Activated T-helper 2 cell treated with anti-CD3 and anti-CD28 coated beads, Interferon-gamma antibody, Interleukin-2, Interleukin-4, amounts not matched to agents 10 μg/mL and 5 μg/mL and 100 μg/mL, durations not matched to agents 14 hours and 24 hours and 36 hours (primary cell): ENCODE measurements around the gene PROX1. TPM values are rescaled to one million over a fixed set of nuclear protein-coding genes. Genes with fewer than 3 reads are reported as not detected.

ENCODE experiments used
- DNase-seq: peaks from one replicate; pipeline ENCODE4 v3.0.0; 2021; ENCODE audit warnings: low spot score
- H3K27ac Mint-ChIP-seq: one replicate; pipeline ENCODE4 v1.8.0; 2021; ENCODE audit warnings: mixed read lengths
- H3K27me3 Mint-ChIP-seq: one replicate; pipeline ENCODE4 v1.8.0; 2021; ENCODE audit warnings: low read depth, mixed read lengths
- H3K36me3 Mint-ChIP-seq: one replicate; pipeline ENCODE4 v1.8.0; 2021; ENCODE audit warnings: low read depth, mixed read lengths
- H3K4me1 Mint-ChIP-seq: one replicate; pipeline ENCODE4 v1.8.0; 2021; ENCODE audit warnings: low read depth, mixed read lengths
- H3K4me3 Mint-ChIP-seq: one replicate; pipeline ENCODE4 v1.8.0; 2021; ENCODE audit warnings: low read depth, mild to moderate bottlenecking, moderate library complexity, mixed read lengths
- H3K9me3 Mint-ChIP-seq: one replicate; pipeline ENCODE4 v1.8.0; 2021; ENCODE audit warnings: mixed read lengths
- intact Hi-C: fragments of 100-400 bp; cut with micrococcal nuclease; formaldehyde crosslinking; loops from one replicate; pipeline ENCODE4 v1.15.1; 2023
- total RNA-seq: library from RNA; stranded (reverse); gene quantifications from 2 replicates; pipeline ENCODE4 v1.2.3, GENCODE V29; 2022

PROX1 gene
- total RNA-seq, 1 donor from 2014 or later: not detected

DNA sequence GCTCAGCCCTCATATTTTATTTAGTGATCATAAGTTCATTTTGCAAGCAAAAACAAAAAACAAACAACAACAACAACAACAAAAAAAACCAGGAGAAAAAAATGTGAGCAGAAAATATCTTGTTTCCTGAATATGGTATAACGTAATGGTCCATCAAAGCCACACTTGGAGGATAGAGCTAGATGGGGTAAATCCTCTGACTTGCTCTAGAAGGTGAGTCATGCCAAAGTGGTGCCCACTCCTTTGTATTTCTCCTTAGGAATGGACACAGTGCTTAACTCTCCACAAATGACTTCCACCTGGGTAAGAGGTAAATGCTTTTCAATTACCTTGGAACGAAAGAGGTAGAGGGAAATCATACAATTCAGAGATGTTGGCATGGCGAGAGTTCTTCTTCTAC lies 20.6 kb downstream of the PROX1 start:
- no peak for DNase-seq
- Mint-ChIP-seq H3K4me1 (no peaks in the 10 kb centered on the region), H3K4me3 (no peak overlapping the region), H3K36me3 (no peaks in the 10 kb centered on the region), H3K9me3 (no peaks in the 10 kb centered on the region), H3K27me3 (peaks cover 8% of the 10 kb centered on the region), H3K27ac (no peak overlapping the region)
- intact Hi-C loops: no loop called here

- H3K4me1 Mint-ChIP-seq: no peaks in the 10 kb centered on the region
- intact Hi-C loops: no loop called here
- H3K27me3 Mint-ChIP-seq: peaks cover 8% of the 10 kb centered on the region
- no peaks in the 10 kb centered on the region for H3K9me3 Mint-ChIP-seq
- H3K4me3 Mint-ChIP-seq: no peak overlapping the region
- no peak overlapping the region for H3K27ac Mint-ChIP-seq
- no peak for DNase-seq
- no peaks in the 10 kb centered on the region for H3K36me3 Mint-ChIP-seq
Measured at GRCh38 chr1:214008791-214009422, 21.1 kb downstream of the PROX1 start.

DNA sequence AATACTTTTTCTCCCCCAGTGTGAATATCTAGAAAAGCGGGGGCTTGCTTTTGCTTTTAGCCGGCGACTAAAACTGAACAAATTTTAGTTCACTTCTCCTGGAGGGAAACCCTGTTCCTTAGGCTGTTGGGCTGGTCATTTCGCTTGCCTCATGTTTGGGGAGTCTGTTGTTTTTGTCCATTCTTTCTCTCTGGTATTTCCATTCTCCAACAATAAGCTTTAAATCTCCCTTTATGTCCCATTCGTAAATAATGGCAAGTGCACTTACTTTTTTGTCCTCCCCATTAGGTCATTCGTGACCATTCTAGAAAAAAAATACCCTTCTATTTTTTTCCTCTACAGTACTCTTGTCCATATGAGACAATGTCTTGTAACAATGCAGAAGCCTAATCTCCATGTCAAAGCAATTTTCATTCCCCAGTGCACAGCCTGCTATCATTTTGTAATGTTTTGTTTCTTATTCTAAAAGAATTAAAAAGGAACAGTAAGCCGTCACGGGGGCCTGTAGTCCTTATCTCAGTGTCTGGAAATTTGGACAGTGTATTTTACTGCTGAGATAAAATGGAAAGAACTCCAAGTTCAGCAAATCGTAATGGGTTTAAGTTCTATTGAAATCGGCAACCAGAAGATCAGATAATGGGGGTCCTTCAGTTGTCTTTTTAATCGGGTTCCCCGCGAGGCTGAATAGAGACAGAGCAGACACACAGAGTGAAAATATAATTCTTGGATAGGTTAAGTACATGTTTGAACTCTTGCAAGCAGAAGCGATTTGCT lies 21.8 kb downstream of the PROX1 start:
- intact Hi-C loops: no loop called here
- Mint-ChIP-seq H3K27ac (no peak overlapping the region), H3K36me3 (no peaks in the 10 kb centered on the region), H3K4me3 (no peak overlapping the region), H3K4me1 (no peaks in the 10 kb centered on the region), H3K27me3 (peaks cover 8% of the 10 kb centered on the region), H3K9me3 (no peaks in the 10 kb centered on the region)
- no peak for DNase-seq

GRCh38 chr1:214010197-214010573 lies 22.4 kb downstream of the PROX1 start:
- intact Hi-C loops: no loop called here
- Mint-ChIP-seq H3K27me3 (peaks cover 8% of the 10 kb centered on the region), H3K4me3 (no peak overlapping the region)

GRCh38 chr1:214010717-214011116 lies 22.9 kb downstream of the PROX1 start:
- Mint-ChIP-seq H3K36me3 (no peaks in the 10 kb centered on the region), H3K4me3 (no peak overlapping the region), H3K4me1 (no peaks in the 10 kb centered on the region), H3K9me3 (no peaks in the 10 kb centered on the region), H3K27ac (no peak overlapping the region), H3K27me3 (peaks cover 8% of the 10 kb centered on the region)
- no peak for DNase-seq
- intact Hi-C loops: no loop called here

More at GRCh38 chr1:214010197-214010573, 22.4 kb downstream of the PROX1 start:
- Mint-ChIP-seq H3K27ac (no peak overlapping the region), H3K9me3 (no peaks in the 10 kb centered on the region), H3K36me3 (no peaks in the 10 kb centered on the region), H3K4me1 (no peaks in the 10 kb centered on the region)
- no peak for DNase-seq

GRCh38 chr1:214012418-214012817 lies 24.6 kb downstream of the PROX1 start:
- Mint-ChIP-seq H3K4me3 (no peak overlapping the region), H3K27me3 (peaks cover 2% of the 10 kb centered on the region), H3K27ac (no peak overlapping the region), H3K4me1 (no peaks in the 10 kb centered on the region), H3K36me3 (no peaks in the 10 kb centered on the region), H3K9me3 (no peaks in the 10 kb centered on the region)
- intact Hi-C loops: no loop called here
- no peak for DNase-seq

GRCh38 chr1:214013614-214014377 lies 26.0 kb downstream of the PROX1 start:
- Mint-ChIP-seq H3K36me3 (no peaks in the 10 kb centered on the region), H3K27ac (no peak overlapping the region), H3K27me3 (peaks cover 2% of the 10 kb centered on the region), H3K4me1 (no peaks in the 10 kb centered on the region), H3K9me3 (no peaks in the 10 kb centered on the region), H3K4me3 (no peak overlapping the region)
- no peak for DNase-seq
- intact Hi-C loops: no loop called here

- H3K36me3 Mint-ChIP-seq: no peaks in the 10 kb centered on the region
- H3K27ac Mint-ChIP-seq: no peak overlapping the region
- H3K4me3 Mint-ChIP-seq: no peak overlapping the region
- H3K4me1 Mint-ChIP-seq: no peaks in the 10 kb centered on the region
- no peaks in the 10 kb centered on the region for H3K27me3 Mint-ChIP-seq
- no peaks in the 10 kb centered on the region for H3K9me3 Mint-ChIP-seq
- intact Hi-C loops: no loop called here
- no peak for DNase-seq
Measured at GRCh38 chr1:214014730-214015129, 27.0 kb downstream of the PROX1 start.

GRCh38 chr1:214017191-214017982 lies 29.6 kb downstream of the PROX1 start:
- no peaks in the 10 kb centered on the region for H3K36me3 Mint-ChIP-seq
- no peaks in the 10 kb centered on the region for H3K27me3 Mint-ChIP-seq
- H3K27ac Mint-ChIP-seq: no peak overlapping the region
- no peak overlapping the region for H3K4me3 Mint-ChIP-seq
- H3K4me1 Mint-ChIP-seq: no peaks in the 10 kb centered on the region
- no peak for DNase-seq
- intact Hi-C loops: no loop called here
- no peaks in the 10 kb centered on the region for H3K9me3 Mint-ChIP-seq

DNA sequence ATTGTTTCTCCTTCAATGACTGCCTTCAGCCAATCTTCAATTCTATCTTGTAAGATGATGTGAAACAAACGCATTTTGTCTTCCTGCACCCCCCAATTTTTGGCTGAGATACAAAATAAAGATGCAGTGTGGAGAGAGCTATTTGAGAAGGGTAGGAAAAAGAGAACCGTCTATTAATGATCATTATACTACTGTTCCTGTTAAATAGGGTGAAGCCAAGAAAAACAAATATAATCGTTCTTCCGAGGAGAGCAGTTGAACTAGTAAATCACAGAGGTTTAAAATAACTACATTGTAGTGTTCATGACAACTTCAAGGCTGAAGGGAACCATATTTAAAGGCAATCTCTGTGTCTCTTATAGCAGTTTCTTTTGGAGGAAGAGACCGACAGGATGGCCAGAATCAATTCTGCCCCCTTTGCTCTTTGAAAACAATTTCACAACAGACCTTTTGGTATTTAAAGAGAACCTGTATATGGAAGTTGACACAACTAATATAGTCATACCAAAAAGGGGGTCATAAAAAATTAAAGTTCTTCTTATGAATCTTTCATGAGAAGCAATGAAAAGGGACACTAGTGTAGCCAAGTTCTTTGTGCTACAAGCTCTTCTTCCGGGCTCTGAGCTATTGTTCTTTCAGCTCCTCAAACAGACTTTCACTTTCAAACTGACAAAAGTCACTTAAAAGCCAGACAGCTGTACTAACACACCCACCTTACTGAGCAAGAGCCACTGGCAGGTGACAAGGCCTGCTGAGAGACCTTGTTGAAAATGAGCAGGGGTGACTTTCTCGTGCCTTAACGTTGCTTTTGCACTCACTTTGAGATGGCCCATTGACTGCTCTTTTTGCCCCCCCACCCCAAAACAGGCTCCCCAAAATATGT lies 30.9 kb downstream of the PROX1 start:
- H3K4me1 Mint-ChIP-seq: no peaks in the 10 kb centered on the region
- intact Hi-C loops: no loop called here
- H3K9me3 Mint-ChIP-seq: no peaks in the 10 kb centered on the region
- DNase-seq: no peak
- no peaks in the 10 kb centered on the region for H3K36me3 Mint-ChIP-seq
- H3K4me3 Mint-ChIP-seq: no peak overlapping the region
- no peaks in the 10 kb centered on the region for H3K27me3 Mint-ChIP-seq
- no peak overlapping the region for H3K27ac Mint-ChIP-seq

DNA sequence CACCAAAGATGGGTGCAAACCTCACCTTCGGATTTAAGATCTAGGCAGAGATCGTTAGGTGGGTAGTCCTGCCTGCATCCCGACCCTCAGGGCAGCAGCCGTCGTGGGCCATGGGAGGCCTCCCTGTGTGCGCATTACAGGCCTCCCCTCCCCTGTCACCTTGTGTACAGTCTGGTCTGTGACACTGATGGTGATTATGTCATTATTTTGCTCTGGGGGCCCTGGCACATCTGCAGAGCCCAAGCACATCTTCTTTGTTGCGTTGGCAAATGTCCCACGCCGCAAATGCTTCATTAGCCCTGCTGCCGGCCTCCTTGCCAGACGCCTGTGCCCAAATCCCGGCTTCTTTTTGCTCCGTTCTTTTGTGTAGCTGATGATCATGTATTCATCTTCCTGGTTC lies 31.7 kb downstream of the PROX1 start:
- H3K9me3 Mint-ChIP-seq: no peaks in the 10 kb centered on the region
- H3K4me3 Mint-ChIP-seq: no peak overlapping the region
- DNase-seq: no peak
- H3K27me3 Mint-ChIP-seq: no peaks in the 10 kb centered on the region
- no peaks in the 10 kb centered on the region for H3K4me1 Mint-ChIP-seq
- intact Hi-C loops: no loop called here
- no peak overlapping the region for H3K27ac Mint-ChIP-seq
- no peaks in the 10 kb centered on the region for H3K36me3 Mint-ChIP-seq

- no peak overlapping the region for H3K27ac Mint-ChIP-seq
- intact Hi-C loops: no loop called here
- H3K4me3 Mint-ChIP-seq: no peak overlapping the region
- no peaks in the 10 kb centered on the region for H3K27me3 Mint-ChIP-seq
- no peaks in the 10 kb centered on the region for H3K4me1 Mint-ChIP-seq
- H3K36me3 Mint-ChIP-seq: no peaks in the 10 kb centered on the region
- no peak for DNase-seq
- H3K9me3 Mint-ChIP-seq: no peaks in the 10 kb centered on the region
Measured at GRCh38 chr1:214021321-214021720, 33.5 kb downstream of the PROX1 start.
